SH-SY5Y (cell line): ENCODE results near the gene SMARCA2.

Experiments
- GATA2 ChIP-seq: IDR thresholded peaks from 2 replicates; pipeline ENCODE4 v1.6.1; 2011; ENCODE audit warnings: mild to moderate bottlenecking, low read depth, low read length
- GATA3 ChIP-seq: IDR thresholded peaks from 2 replicates; pipeline ENCODE4 v1.6.1; 2011; ENCODE audit warnings: low read depth, mild to moderate bottlenecking, low read length, moderate library complexity

DNA sequence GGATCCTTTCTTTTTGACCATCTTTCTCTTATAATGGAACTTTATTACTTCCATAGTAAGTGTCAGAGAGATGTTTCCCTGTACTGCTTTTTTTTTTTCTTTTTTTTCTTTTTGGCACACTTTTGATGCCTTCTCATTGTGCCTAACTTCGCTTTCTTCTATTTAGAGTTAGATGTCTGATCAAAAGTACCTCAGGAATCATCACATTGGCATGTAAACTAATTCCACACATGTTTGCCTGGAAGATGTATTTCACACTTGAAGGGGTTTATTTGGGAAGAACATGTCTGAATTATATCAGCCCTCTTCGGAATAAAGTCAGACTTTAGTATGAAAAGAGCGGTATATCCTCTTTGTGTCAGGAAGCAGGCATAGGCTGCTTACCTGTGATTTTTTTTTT is 35.1 kb downstream of the SMARCA2 start:
- TF ChIP-seq GATA2 = no peak
- TF ChIP-seq GATA3 = no peak
